Ammon's horn (tissue), 1 donor: Measurements from ENCODE around the gene ZSWIM7.

Experiments
- DNase-seq: peaks from one replicate; pipeline ENCODE4 v3.0.0-alpha.2; 2016; ENCODE audit warnings: low spot score

Gene ZSWIM7

GRCh38 chr17:15929941-15930340 lies 69.6 kb downstream of the ZSWIM7 start:
- no peak for DNase-seq

DNA sequence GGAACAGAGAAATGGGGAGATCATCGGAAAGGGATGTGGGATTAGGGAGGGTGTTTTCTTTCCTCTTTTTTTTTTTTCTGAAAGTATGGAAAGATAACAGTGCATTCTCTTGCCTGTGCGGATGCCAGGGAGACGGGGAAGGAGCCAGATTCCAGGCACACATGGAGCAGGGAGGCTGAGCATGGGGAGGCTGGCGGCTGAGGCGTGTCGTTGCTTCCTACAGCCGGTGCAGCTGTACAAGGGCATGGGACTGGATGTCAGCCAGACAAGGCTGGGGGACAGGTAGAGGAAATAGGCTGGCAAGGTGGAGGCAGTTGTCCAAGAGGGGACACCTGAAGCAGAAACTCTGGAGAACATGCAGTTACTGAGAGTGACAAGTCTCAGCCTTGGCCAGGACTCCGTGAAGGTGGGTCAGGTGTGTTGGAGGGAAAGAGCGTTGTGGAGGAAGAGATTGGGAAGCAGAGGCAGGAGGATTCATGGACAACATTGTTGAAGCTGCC lies 71.2 kb downstream of the ZSWIM7 start:
- DNase-seq, result no peak
